IPS DF 19.7 (cell line): Measurements from ENCODE around the gene IL21R.

Experiments used
- DNase-seq: peaks from one replicate; pipeline ENCODE4 v3.0.0-alpha.2; 2013; ENCODE audit warnings: low read depth, low spot score

Gene IL21R

DNA sequence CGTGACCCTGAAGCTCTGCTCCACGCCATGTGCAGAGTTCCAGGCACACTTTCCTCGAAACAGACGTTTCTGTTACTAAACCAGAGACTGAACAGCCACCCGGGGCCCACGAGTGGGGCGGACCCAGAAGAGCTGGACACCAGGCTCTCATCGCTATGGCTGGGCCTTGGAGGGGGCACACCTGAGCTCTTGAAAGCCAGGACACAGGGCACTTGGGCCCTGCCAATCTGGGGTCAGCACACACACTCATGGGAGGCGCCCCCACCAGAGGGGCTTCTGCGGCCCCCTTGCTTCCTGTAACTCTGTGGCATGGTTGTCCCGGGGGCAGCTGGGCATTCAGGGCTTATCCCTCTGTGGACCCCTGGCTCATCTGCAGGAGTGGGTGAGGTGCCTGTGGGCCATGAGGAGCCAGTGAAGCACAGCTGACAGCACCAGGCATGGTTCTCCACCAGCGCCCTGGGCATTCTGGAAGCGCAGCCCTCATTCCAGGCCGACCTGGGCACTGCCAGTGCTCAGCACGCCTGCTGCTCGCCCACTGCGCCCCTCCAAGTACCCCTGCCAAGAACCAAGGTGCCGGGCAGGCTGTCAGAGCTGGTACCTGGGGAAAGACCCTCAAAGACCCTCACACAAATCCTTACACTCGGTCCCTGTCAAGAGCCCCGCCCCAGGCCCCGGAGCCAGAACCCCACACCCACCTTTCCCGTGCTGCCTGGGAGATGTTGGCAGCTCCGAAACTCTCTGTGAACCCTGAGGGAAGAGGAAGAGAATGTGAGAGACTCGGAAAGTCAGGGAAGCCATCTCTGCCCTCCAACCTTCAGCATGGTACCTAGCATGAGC lies 61.1 kb downstream of the IL21R start:
- no peak for DNase-seq

DNA sequence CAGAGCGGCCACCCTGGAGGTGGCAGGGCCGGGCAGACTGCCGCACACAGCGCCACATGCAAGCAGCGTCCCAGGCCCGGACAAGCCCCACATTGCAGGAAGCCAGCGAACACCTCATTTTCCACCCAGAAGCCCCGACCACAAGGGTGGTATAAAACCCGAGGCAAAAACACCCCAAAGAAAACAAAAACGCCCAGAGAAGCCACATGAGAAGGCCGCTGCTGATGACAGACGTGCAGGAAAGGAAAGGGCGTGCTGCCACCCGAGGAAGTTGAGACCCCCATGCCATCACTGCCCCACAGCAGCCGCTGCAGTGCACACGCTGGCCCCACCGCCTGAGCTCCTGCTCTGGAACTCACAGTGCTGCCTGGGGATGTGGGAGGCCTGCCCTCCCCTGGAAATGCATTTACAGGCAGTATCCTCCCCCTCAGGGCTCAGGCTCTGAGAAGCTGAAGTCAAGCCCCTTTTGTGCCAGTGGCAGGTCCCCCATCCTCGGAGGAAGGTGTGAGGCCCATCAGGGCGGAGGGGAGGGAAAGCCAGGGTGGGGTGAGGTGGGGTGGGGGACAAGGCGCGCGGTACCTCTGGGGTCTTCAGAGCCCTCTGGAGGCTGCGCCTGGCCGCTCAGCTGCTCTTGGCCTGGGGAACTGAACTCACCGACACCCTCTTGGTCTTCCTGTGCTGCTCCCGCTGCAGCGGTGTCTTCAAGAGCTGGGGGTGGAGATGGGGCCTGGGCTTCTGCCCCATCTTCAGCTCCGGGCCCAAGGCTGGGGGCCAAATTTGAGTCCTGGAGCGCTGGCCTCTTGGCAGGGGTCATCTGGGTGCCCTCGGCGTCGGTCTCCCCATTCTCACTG lies 62.0 kb downstream of the IL21R start:
- DNase-seq, result no peak

DNA sequence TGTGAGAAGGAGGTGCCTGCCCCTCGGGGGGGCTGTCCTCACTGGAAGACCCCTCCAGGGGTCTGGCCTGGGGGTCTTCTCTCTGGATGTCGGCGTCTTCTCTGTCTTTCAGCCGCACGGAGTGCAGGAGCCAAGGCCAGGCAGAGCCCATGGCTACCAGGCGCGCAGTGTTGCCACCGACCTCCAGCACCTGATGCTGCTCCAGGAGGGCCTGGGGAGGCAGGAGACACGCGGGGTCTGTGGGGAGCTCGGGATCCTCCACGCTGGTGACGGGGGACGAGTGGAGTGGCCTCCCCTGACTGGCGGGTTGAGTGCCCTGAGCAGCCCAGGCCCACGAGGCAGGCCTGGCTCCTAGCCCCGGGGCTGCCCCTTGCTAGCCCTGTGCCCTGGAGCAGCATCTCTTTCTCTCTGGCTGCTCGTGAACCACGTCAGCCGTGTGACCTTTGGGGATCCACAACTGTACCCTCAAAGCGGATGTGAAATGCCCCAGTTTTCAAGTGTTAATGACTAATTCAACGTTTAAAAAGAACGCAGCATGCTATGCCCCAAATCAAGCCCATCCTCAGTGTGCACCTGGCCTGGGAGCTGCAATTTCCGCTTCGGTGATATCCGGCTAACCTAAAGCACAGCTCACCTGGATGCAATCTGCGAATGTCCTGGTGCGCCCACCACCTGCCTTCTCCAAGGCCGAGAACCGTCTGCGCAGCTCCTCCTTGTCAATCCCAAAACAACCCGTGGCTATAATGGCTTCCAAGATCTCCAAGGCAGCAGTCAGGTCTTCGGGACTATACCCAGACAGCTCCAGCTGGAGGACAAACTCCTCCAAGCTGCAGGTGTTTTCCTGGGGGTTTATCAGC lies 62.9 kb downstream of the IL21R start:
- DNase-seq, result no peak

DNA sequence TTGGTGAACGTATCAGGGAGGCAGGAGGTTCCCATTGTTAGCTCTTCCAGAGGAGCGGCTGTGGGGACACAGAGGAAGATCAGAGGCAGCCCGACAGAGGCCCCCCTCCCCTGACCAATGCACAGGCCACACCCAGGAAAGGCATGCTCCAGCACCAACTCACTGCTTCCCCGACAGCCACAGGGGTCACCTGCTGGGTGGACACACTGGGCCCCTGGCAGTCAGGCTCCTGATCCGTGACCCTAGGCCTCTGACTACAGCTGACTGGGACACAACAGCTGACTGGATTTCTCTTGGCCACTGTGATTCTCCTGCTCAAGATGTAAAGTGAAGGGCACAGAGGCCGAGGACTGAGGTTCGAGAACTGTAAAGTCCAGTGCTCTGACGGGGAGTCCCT lies 63.5 kb downstream of the IL21R start:
- no peak for DNase-seq

DNA sequence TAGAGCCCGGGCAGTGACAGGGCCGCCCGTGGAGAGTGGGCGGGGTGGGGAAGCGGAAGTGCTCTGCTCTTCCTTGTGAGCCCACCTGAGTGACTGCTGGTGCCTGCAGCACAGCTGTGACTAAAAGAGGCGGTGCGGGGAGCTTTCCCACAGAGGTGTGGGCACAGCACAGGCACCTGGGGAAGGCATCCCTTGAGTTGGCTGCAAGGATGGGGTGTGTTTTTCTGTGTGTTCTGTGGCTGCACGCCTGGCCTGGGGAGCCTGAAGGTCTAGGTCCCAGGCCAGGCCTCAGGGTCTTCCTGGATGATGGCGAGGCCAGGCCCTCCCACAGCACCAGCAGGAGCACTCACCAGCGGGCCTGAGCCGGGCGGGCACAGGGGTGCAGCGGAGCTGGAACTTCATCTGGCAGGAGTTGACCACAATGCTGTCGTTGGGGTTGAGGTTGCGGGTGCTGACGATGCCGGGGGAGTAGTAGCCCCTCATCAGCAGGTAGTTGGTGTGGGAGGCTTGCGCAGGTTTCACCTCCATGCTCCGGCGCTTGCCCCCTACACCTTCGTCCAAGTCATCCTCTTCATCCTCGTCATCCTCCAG lies 67.1 kb downstream of the IL21R start:
- DNase-seq, result no peak

DNA sequence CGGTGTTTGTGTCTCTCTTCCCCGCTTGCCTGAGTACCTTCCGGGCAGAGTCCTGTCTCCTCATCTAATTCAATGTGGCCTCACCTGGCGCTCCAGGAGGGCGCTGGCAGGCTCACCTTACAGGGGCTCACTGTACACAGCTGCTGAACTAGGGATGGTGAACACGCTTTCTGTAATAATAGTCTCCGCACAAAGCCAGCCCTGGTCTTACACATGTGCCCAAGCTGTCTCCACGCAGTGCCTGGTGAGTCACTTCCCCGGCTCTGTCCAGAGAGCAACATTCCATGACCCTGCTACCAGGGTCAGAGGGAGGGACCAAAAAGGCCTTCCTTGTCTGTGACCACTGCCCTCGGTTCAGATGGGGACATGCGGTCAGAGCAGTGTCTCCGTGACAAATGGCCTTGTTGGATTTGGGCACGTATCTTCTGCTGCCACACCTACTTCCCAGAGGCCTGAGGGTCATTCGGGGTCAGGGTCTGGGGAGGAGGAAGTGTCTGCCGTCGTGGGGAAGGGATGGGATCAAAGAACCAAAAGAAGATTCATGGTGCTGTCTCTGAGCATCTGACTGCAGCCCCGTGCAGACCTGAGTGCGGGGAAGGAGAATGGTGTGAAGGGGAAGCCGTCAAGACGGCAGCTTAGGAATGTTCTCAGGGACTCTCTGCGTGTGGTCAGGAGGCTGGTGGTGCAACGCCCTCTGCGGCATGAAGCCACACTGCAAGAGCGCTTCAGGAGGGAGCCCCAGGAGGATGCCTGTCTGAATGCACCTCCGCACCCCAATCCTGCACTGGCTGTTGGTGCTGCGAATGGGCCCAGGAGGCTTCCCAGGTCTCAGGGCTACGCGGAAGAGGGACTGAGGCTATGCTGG lies 68.8 kb downstream of the IL21R start:
- no peak for DNase-seq

DNA sequence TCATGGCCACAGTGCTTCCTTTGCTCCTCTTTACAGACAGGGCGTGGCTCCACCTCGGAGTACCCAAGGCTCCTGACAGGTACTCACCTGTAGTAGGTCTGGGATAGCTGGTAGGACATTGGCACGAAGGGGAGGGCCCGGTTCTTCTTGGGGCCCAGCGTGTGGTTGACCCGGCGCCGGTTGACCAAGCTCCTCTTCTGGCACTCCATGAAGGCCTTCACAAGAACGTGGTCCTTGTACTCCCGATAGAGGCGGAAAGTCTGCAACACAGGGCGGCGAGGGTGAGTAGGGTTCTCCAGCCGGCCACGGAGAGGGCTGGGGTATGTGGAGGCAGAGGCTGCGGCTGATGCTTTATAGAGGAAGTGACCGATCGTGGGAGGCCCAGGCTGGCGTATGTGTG lies 69.7 kb downstream of the IL21R start:
- no peak for DNase-seq

DNA sequence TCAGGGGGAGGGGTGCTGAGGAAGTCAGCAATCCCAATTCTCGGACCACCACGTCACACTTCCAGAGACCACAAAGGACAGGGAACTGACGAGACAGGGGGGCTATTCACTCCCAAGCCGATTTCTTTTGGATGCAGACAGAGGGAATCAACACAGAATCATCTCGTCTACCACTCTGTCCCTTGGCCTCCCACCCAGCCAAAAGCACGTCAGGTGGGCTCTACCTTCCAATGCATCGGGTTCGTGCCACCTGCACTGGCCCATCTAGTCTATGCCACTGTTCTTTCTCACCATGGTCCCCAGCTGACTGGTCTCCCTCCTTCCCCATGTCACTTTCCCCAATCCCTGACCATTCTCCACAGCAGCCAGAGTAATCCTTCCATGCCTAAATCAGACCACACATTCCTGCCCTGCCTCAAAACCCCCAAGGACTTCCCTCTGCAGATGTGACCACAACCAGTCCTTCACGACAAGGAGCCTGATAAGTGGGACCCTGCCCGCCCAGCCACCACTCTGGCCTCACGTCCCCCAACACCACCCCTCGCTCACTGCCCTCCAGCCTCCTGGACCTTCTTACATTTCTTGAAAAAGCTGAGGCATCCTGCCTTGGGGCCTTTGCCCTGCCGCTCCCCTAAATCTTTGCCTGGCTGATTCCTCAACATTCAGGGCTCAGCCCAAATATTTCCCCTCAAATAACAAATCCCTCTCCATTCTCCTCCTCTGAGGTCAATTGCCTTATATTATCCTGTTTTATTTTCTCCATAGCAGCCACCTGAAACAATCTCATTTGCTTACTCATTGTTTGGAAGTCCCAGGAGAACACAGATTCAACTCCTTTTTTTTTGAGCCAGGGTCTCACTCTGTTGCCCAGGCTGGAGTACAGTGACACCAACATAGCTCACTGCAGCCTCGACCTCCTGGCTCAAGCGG lies 70.4 kb downstream of the IL21R start:
- DNase-seq, result no peak

DNA sequence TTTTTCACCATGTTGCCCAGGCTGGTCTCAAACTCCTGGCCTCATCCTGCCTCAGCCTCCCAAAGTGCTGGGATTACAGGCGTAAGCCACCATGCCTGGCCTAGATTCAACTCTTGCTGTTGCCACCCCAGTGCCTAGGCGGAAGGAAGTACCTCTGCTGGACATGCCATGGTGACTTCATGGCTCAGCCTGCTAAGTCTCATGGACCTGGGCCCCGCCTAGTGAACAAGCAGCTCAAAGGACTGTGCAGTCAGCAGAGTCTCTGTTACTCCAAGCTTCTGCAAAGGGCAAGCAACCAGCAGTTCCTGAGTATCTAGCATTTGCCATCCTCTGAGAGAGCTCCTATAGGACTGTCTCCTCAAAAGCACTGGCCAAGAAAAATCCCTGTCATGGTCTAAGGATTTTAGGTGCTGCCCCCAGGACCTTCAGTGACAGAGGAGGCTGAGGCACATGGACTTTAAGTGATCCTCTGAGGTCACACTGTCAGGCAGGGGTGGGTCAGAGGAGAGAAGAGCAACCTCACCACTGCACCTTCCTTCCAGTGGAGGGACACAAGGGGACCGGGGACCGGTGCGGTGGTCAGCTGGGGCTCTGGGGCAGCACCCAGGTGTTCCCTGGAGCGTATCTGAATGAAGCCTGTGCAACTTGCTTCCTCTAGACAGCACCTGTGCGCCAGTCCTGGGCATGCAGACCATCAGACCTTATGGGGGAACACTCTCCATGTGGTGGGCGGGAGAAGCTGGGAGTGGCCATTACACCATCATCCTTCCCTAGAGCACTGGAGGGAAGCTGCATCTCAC lies 71.3 kb downstream of the IL21R start:
- DNase-seq, result no peak

DNA sequence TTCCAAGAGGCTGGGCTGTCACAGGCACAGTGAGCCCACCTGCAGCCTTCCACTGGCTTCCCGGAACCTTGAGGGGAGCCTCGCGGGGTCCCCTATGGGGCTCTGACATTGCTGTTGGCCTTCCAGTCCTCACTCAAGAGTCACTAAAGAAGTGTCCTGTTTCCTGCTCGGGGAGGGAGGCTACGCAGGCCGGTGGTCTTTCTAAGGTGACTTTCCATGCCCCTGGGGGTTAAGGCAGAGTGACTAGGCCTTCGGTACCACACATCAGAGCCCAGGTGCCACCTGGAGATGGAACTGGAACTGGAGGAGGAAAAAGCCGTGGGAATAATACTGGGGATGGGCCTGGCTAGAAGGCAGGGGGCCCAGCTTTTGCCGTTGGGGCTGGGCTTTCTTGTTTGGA lies 72.1 kb downstream of the IL21R start:
- DNase-seq, result no peak

DNA sequence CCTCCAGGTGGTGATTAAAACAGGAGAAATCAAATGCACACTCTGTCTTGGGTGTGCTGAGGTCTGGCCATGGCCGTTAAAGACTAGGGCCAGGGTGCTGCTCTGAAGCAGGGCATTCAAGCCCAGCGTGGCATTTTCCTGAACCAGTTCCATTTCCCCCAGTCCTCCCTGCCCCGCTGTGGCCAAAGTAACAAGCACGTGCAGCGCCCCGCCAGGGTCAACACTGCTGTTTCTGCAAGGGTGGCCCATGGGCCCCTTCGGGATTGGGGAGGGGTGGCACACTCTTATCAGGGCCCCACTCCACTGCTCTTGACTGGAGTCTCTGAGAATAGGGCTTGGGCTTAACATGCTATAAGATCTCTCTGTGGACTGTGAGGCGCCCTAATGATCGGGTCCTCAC lies 72.9 kb downstream of the IL21R start:
- DNase-seq, result no peak

DNA sequence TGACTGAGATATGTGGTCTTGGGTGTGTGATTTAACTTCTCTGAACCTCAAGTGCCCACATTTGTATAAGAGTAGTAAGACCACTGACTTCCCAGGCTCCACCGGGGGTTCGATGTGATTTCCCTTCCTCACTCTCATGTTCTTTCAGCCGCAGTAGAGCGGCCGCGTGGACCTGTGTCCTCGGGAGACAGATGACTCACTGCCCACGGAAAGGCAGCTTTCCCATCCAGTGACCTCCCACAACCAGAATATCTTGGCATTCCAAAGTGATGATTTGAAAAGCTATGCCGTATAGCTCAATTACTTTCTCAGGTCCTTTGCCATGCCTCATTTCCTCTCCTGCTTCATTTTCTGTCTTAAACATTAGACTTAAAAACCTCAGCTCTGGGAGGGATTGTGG lies 73.6 kb downstream of the IL21R start:
- no peak for DNase-seq

DNA sequence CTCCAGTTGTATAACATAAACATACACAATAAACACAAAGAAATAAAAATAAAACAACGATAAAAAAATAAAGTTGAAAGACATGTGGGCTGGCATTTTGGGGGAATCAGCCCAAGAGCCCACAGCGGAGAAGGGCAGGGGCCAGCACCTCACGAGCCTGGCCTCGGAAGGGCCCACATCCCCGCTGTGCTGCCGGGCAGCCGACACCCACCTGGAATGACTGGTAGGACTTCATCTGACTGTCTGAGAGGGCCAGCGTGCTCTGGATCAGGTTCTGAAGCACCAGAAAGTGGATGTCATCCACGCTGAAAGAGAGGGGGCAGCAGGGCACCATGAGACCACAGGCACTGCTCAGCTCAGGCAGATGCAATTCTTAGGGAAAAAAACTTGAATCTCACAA lies 74.3 kb downstream of the IL21R start:
- DNase-seq, result no peak

DNA sequence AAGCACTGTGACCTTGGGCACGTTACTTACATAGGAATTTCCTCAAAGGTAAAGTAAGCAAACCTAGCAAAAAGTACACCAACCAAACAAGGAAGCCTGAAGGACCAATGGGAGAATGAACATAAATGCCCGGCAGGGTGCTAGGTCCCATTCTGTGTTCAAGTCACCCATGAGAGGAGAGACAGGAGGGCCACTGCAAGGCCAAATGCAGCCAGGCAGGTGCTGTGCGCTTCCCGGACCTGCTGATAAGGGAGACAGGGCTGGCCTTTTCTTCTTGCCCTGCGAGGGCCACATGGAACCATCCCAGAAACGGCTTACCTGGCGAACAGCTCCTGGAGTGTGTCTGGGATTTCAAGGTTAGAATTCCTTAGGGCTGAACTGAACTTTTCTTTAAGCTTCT lies 78.8 kb downstream of the IL21R start:
- no peak for DNase-seq

DNA sequence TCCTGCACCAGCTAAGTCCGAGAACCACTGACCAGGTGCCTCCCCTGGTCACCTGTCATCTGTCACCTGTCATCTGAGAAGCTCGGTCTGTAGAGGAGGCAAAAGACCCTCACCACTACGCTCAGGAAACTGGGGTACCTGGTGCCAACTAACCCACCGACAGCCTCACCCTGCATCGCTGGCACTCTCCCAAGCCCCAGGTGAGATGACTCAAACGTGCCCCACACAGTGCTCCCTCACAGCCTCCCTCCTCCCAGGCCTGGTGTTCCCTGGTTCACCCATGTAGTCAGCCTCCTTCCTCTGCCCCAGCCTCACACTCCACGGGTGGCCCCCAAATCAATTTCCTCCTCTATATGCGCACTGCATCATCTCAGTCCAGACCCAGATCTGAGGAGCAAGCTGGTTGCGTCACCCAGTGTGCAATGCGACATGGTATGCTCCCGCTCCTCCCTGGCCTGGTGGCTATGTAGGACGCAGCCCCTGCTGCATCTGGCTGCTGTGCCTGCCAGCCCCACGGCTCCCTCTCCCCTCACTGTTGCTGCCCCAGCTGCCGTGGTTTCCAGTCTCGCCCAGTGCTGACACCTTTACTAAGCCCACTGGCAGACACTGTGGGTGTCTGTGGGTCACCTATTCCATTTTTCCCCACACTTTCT lies 79.4 kb downstream of the IL21R start:
- DNase-seq, result no peak

DNA sequence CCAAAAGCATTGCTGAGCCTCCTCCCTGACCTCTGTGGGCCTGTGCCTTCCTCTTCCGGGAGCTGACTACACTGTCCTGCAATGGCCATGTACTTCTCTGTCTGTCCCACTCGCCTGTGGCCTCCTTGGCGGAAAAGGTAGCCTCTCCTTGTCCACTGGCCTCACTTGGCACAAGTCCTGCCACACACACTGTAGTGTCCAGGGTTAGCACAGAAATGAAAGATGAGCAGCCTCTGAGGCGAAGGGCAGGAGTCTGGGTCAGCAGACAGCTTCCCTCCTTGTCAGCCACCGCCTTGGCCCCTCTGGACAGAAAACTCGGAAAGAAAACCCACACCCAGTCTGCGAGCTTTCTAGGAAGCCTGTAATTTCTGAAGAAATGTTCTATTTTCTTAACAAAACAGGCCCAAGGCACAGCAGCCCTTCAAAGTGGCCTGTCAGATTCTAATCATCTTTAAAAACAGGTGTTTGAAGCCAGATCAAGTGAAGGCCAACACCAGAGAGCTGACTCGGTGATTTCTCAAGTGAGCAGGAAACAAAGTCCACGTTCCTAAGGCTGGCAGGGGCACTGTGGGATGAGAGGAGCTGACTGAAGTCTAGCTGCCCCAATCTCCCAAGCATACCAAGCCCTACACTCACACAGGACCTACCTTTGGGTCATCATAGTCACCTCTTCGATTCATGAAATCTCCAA lies 80.6 kb downstream of the IL21R start:
- no peak for DNase-seq

DNA sequence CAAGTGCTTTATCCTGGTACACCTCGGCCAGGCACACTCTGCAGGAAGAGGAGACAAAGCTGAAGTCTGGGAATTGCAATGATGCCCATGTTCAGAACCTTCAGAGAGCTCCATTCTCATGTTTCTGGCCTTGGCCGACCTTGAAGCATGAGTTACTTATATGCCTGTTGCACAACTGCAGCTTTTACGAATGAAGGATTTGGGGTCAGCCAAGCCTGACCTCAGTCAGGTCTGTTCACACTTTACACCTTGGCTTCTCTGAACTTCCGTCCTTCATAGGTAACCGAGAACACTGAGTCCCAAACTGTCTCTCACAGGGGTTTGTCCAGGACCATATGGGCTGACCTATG lies 81.1 kb downstream of the IL21R start:
- DNase-seq, result no peak

DNA sequence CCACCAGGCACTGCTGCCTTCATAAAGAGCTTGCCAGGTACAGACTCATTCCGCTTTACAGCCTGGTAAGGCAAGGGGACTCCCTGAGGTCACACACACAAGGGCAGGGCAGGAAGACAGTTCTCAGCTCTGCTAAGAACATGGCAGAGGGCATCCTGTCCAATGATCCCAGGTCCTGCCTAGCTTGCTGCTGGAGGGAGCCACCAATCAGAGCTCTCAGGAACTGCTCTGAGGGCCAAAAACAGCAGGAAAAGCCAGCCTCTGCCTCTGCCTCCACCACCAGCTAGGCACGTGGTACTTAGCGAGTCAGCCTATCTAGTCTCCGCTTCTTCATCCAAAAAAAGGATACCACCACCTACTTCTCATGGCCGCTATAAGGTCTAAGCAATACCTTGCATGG lies 81.7 kb downstream of the IL21R start:
- DNase-seq, result no peak
